ENCODE measurements around the gene ANKLE2. TPM values are rescaled to one million over a fixed set of nuclear protein-coding genes. Genes with fewer than 3 reads are reported as not detected.

The ANKLE2 gene
- 10 to 100 TPM; 43.0 to 57.6 TPM for total RNA-seq

DNA sequence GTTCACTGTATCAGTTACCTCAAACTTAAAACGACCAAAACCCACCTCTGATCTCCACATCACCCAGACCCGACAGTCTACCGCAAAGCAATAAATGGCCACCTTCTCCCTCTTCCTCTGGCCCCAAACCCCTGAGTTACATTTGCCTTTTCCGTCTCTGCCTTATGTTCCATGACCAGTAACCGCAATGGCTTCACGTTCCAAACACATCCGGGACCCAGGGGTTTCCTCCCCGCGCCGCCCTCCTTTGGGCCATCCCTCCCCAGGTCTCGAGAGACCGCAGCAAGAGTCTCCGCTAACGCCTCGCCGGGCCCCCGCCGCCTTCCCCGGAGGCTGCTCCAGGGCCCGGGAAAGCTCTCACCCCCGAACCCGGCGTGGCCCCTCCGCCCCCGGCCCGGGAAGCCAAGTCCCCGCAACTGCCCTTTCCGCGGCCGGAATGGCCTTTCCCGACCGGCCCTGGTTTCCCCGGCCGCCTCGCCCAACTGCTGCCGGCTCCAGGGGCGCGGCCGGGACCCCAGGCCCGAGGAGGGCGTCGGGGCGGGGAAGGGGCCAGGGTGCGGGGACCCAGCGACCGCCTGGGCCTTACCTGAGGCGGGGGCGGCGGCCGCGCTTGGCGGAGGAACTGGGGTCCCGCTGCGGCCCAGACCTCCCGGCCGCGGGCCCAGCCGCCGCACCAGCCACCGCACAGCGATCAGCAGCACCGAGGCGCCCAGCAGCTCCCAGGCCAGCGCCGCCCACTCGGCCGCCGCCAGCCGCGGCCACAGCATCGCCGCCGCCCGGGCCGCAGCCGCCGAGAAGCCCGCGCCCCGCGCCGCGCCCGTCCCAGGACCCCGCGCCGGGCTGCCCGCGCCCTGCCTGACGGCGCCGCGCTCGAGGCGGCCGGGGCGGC, at the start of gene ANKLE2:
TSS of gene ANKLE2 (minus strand) at position 801 of the 889 bp plus-strand sequence. CDS start at position 767, 34 bp downstream.

GRCh38 chr12:132710405-132711079, 51.1 kb downstream of the ANKLE2 start, which contains the start of gene PGAM5:
Gene PGAM5, plus strand, starts transcription at chr12:132710842. Its CDS starts 35 bp downstream, at chr12:132710877.

DNA sequence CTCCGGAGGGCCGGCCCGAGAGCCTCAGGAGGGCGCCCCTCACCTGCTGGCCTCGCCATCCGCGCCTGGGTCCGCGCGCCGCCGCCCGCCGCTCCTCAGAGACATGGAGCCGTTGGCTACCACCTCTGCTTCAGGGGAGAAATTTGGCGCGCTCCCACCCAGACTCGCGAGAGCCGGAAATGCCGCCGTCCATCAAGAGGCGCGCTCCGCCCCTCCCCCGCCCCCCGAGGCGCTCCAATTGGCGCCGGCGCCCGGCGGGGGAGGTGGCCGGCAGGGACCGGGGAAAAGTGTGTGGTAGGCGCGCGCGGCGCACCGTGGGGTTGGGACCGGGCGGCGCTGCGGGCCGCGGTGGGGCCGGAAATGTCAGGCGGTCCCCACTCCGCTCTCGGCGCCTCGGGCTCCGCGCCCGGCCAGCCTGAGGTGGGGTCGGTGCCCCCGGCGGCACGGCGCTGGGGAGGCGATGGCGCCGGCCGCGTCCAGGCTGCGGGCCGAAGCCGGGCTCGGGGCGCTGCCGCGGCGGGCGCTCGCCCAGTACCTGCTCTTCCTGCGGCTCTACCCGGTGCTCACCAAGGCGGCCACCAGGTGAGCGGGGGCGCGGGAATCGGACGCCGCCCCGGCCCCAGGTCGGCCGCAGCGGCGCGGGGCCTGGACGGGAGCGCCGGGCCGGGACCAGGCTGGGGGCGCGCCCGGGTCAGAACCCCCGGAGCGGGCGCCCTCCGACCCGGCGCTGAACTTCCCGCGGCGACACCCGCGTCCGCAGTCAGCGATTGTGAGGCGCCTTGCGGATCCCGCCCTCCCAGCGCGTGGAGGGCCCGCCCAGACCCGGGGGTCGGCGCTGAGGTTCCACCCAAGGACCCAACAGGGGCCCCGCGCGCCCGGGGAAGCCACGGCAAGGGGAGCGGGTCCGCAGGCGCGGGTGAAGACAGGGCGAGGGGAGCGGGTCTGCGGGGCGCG, 74.1 kb downstream of the ANKLE2 start, which contains the start of the genes POLE and PXMP2:
TSS of gene POLE (minus strand) at position 132 of the 954 bp plus-strand sequence. CDS start at position 105, 27 bp downstream.
TSS of gene PXMP2 (plus strand) at position 377 of the 954 bp plus-strand sequence. CDS start at position 461, 84 bp downstream.

Small RNA genes lying within 50 kb of the gene (small RNA-seq; reads per million reads assigned to genes)
- 0 to 0.04 reads per million in 2 donors for gene RNA5SP379

Other genes with a start within 250 kb of the ANKLE2 start
- gene LRCOL1, start 151.2 kb downstream of the ANKLE2 start, total RNA-seq, result under 1 TPM in 1 of 2 donors, not detected in 1; 0.34 TPM
- gene P2RX2, start 143.1 kb downstream of the ANKLE2 start, total RNA-seq, result not detected
- 10 to 100 TPM; 11.7 to 43.6 TPM for gene POLE, start 74.5 kb downstream of the ANKLE2 start, total RNA-seq
- 1 to 10 TPM; 6.0 to 8.6 TPM for gene PXMP2, start 74.2 kb downstream of the ANKLE2 start, total RNA-seq
- gene PGAM5, start 51.0 kb downstream of the ANKLE2 start, total RNA-seq, result 10 to 100 TPM; 29.3 to 52.6 TPM
- gene GOLGA3, start 67.0 kb upstream of the ANKLE2 start, total RNA-seq, result 10 to 100 TPM; 59.9 to 62.3 TPM
- 10 to 100 TPM; 37.6 to 41.0 TPM for gene CHFR, start 125.8 kb upstream of the ANKLE2 start, total RNA-seq
- 10 to 100 TPM in 1 of 2 donors, 1 to 10 TPM in 1; 6.5 to 10.3 TPM for gene ZNF605, start 194.5 kb upstream of the ANKLE2 start, total RNA-seq
- gene ZNF26, start 224.5 kb upstream of the ANKLE2 start, total RNA-seq, result 10 to 100 TPM; 15.0 to 17.9 TPM